LNCaP clone FGC (cell line): ENCODE measurements around the gene FOXM1.
A peak's percentile ranks its signal among the peaks of the same experiment; 100 is the strongest.

Experiments used
- DNase-seq: peaks from one replicate; pipeline ENCODE4 v3.0.0-alpha.2; 2011; ENCODE audit warnings: low read depth
- H3K4me3 ChIP-seq: 2 replicates; pipeline ENCODE4 v1.5.1; 2011; ENCODE audit warnings: mild to moderate bottlenecking, low read depth, low read length, control low read depth
- TF ChIP-seq, protein P1 (sequence below): IDR thresholded peaks from 2 replicates; pipeline ENCODE4 v1.5.1; 2012; ENCODE audit warnings: mild to moderate bottlenecking; ENCODE audit not compliant: control insufficient read depth, insufficient read depth; ENCODE audit errors: extremely low read depth

Gene FOXM1, protein sequence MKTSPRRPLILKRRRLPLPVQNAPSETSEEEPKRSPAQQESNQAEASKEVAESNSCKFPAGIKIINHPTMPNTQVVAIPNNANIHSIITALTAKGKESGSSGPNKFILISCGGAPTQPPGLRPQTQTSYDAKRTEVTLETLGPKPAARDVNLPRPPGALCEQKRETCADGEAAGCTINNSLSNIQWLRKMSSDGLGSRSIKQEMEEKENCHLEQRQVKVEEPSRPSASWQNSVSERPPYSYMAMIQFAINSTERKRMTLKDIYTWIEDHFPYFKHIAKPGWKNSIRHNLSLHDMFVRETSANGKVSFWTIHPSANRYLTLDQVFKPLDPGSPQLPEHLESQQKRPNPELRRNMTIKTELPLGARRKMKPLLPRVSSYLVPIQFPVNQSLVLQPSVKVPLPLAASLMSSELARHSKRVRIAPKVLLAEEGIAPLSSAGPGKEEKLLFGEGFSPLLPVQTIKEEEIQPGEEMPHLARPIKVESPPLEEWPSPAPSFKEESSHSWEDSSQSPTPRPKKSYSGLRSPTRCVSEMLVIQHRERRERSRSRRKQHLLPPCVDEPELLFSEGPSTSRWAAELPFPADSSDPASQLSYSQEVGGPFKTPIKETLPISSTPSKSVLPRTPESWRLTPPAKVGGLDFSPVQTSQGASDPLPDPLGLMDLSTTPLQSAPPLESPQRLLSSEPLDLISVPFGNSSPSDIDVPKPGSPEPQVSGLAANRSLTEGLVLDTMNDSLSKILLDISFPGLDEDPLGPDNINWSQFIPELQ

DNA sequence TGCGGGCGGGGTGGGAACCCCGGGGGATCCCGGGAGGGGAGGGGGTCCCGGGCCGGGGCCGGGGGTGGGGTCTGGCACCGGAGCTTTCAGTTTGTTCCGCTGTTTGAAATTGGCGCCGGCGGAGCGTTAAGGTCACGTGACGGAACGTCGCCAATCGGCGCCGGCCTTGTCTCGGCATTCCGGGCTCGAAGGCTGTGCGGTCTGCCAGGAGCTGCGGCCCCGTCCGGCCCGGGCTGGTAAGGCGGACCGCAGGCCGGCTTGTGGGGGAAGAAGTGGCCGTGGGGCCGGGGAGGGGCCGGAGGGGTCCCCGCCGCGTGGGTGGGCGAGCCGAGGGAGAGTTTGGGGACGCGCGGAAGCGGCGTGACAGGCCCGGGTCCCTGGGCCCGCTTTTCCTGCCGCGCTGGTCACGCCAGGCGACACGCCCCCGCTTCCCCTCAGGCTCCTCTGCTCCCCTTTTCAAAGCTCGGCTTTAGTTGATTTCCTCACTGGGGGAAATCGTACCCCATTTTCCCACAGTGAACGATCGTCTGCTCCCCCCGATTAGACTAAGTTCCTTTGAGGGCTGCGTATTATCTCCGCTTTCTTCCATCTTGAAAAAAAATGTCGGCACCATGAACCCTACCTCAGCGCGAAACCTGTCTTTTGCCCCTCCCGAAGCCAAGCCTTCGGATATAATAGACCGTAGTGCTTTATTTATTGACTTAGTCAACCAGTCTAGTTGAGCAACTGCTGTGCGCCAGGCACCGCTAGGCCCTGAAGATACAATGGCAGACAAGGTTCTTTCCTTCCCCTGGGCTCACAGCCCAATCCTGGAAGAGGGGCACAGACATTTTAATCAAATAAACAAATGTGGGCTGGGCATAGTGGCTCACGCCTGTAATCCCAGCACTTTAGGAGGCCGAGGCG is at the start of gene FOXM1, which contains the start of gene RHNO1:
TSS of gene FOXM1 (minus strand) at position 128 of the 906 bp plus-strand sequence. CDS start 2,696 bp downstream, outside the sequence.
TSS of gene RHNO1 (plus strand) at position 177 of the 906 bp plus-strand sequence. CDS start 8,144 bp downstream, outside the sequence.
- TF ChIP-seq, protein P1, sequence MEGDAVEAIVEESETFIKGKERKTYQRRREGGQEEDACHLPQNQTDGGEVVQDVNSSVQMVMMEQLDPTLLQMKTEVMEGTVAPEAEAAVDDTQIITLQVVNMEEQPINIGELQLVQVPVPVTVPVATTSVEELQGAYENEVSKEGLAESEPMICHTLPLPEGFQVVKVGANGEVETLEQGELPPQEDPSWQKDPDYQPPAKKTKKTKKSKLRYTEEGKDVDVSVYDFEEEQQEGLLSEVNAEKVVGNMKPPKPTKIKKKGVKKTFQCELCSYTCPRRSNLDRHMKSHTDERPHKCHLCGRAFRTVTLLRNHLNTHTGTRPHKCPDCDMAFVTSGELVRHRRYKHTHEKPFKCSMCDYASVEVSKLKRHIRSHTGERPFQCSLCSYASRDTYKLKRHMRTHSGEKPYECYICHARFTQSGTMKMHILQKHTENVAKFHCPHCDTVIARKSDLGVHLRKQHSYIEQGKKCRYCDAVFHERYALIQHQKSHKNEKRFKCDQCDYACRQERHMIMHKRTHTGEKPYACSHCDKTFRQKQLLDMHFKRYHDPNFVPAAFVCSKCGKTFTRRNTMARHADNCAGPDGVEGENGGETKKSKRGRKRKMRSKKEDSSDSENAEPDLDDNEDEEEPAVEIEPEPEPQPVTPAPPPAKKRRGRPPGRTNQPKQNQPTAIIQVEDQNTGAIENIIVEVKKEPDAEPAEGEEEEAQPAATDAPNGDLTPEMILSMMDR = peak; percentile 28

DNA sequence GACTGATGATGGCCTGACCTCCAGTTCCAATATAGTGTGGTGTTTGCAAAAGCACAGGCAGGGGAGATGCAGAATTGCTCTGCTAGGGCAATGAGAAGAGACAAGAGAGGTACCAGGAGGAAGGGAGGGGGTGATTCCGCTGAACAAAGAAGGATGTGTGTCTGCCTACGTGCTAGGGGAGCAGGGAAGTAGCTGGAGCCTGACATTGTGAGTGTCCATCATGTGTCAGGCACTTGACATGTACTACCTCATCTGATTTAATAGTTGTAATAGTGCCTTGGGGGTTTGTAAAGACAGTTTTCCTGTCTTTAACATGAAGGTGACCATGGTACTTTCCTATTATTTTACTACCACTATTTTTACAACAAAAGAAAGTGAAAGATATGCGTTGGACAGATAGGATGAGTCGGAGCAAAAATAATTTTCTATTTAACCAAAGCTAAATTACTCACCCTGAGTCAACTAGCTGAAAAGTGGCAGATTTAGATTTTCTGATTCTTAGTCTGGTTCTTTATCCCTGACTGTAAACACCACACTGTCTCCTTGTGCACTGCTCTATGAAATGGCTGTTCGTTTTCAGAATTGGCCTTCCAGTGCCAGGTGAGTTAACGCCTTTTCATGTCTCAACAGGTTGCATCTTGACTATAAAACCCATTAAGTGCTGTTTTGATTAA is 48.5 kb upstream of the FOXM1 start:
- TF ChIP-seq, protein P1 = no peak
- H3K4me3 ChIP-seq = no peak overlapping the region
- no peak for DNase-seq

More for the DNA sequence above, at the start of gene FOXM1, which contains the start of gene RHNO1:
- DNase-seq = peak; percentile 58
- peak within 1 kb of the TSS; percentile 72 for H3K4me3 ChIP-seq

DNA sequence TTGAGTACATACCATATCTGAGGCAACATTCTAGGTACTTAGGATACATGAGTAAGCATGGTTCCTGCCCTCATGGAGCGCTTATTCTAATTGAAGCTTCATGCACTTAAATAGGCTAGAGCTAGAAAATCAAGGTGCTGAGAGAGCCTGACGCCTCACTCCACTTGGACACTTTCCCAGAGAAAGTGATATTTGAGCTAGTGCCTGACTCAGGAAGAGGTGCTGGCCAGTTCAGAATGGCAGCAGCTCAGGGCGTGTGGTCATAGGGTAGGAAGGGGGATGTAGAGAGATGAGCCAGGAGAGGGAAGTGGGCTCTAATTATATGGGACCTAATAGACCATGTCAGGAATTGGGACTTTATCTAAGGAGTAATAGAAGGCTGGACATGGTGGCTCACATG is 47.0 kb upstream of the FOXM1 start:
- no peak overlapping the region for H3K4me3 ChIP-seq
- TF ChIP-seq, protein P1 = no peak
- no peak for DNase-seq

DNA sequence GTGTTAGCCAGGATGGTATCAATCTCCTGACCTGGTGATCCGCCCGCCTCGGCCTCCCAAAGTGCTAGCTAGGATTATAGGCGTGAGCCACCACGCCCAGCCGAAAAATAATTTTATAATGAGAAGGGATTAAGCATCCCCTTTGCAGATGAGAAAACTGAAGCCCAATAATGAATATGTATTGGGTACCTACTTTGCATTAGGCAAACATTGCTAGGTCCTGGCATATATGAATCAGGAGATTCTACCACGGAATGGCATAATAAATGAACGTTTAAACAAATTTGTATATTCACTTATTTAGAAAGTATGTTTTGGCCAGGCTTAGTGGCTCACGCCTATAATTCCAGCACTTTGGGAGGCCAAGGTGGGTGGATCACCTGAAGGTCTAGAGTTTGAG is 46.1 kb upstream of the FOXM1 start:
- no peak for DNase-seq
- TF ChIP-seq, protein P1 = no peak
- H3K4me3 ChIP-seq = no peak overlapping the region

DNA sequence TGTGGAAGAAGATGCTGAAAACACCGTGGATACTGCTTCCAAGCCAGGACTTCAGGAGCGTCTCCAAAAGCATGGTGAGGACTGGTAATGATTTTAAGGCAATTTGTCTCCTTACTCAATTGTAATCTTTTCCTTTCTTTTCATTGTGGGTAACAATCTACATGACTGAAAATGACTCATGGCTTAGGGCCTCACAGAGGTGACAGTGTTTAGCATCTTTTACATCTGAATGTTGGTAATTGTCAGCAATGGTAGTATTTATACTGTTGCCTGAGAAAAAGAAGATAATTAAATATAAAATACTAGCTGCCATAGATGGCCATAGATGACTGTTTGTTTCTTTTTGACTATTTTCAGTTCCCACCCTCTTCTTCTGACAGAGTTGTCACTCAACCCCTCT is 45.4 kb upstream of the FOXM1 start:
- no peak overlapping the region for H3K4me3 ChIP-seq
- no peak for DNase-seq
- TF ChIP-seq, protein P1 = no peak

DNA sequence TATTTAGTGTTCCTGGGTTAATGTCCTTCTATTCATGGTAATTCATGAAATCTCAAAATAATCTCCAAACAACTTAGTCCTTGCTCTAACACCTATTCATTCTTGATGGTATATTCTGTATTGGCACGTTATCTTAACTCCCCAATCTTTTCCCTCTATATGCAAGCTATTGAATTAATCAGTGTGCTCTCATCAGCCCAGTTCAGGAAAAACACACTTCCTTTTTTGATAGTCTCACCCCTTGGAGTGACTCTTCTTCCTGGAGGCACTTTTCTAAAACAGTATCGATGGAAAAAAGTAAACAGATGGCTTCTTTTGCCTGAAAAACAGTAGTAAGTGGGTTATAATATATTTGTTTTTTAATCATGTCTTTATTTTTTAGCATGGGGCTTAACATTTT is 42.3 kb upstream of the FOXM1 start:
- TF ChIP-seq, protein P1 = no peak
- H3K4me3 ChIP-seq = no peak overlapping the region
- DNase-seq = no peak
